NCI-H748 (cell line): ENCODE data around the gene CCDC40.
"Not testable (repeated sequence)": the region's sequence is repeated elsewhere in the genome, so short reads cannot be mapped to it uniquely, and the experiment has no call there.

Experiments
- DNase-seq: peaks from one replicate; lab custom pipeline; 2025; ENCODE audit not compliant: unreplicated experiment; lab: John Stamatoyannopoulos, UW

The CCDC40 gene

DNA sequence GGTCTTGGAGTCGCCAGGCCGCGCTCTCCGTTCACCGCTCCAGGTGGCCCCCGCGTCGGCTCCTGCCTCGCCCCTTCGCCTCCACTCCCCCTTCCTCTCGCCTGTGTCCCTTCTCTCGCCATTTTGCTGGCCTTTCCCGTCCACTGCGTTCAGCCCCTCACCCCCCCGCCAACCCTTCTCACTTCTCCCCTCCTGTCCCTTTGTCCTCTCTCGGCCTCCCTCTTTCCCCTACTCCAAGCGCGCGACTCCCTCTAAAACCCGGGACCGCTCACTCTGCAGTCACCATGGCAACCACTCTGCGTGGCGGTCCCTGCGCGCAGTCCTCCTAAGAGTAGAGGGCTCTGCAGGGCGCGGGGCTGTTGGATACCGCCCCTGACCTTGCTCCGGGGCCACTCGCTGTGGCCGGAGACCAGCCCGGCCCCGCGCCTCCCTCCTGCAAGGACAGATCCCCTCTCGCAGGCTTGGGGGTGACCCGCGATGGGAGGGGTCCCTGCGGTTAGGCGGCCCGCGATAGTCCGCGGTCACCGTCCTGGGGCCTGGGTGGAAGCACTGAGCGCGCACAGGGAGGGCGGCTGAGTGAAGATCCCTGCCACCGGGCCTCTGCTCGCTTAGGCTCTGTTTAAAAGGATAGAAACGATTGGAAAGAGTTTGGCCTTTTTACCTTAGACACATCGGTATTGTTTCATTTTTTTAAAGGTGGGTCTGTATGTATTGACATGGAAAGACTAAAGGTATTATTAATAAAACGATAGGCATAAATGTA, 454 bp downstream of the CCDC40 start:
- DNase-seq = peak; percentile 90

DNA sequence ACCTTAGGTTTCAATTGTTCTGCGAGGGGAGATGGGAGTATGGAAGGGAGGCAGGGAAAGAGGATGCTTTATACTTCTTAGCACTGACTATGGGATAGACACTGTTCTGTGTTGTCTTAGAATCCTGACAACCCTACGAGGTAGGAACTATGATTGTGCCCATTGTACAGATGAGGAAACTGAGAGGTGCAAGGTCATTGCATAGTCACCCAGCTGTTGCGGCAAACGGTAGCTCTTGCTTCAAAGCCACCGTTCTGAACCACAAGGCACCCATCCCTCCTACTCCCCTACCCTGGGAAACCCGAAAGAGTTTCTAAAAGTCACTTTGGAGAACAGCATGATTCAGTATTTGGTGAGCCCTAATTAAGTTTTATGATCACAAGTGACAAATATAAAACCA, 7.5 kb downstream of the CCDC40 start:
- DNase-seq = no peak

DNA sequence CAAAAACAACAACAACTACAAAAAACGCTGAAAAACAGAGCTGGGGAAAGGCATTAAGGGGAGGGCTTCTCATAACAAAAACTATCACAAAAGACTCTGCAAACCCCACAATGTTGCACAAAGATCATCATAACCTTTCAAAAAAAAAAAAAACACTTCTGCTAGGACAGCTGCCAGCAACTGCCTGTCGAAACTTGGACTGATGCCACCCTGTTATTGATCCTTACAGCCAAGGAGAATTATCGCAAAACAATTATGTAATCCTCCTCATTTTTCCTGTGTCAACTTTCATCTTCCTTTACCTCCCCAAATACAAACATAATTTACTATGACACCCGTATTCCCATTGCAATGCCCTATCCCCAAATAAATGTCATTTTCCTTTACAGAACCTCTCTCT, 9.3 kb downstream of the CCDC40 start:
- peak; percentile 72 for DNase-seq

DNA sequence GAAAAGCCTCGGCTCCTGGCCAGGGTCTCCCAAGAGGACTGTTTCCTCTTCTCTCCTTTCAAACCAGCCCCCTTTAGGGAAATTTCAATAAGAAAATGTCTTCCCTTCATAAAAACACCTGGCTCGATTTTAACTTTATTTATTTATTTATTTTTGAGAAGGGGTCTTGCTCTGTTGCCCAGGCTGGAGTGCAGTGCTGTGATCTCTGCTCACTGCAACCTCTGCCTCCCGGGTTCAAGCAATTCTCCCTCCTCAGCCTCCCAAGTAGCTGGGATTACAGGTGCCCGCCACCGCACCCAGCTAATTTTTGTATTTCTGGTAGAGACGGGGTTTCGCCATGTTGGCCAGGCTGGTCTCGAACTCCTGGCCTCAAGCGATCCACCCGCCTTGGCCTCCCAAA, 10.3 kb downstream of the CCDC40 start:
- not testable (repeated sequence) for DNase-seq

DNA sequence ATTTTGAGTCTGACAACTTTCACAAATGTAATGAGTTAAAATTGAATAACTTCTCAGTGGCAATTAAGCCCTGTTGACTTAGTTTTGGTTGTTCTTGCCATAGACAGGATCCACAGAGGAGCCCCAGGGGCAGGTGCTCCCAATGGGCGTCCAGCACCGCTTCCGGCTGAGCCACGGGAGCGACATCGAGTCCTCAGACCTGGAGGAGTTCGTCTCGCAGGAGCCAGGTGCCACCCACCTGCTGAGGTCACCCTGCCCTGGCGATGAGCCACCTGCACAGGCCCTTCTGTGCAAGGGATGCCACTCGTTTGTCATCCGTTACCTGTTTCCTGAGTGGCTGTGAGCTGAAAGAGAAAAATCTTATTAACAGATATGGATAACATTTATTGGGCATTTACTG, 10.7 kb downstream of the CCDC40 start:
- peak; percentile 33 for DNase-seq

DNA sequence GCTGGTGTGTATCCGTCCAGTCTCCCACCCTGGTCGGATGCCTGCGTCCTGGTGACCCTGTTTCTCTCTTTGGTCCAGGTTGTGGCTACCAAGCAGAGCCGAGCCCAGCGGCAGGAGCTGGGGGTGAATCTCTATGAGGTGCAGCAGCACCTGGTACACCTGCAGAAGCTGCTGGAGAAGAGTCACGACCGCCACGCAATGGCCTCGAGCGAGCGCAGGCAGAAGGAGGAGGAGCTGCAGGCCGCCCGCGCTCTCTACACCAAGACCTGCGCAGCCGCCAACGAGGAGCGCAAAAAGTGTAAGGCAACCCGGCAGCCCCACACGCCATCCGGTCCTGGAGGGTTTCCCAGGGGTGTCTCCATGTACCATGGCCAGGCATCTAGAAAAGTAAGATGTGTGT, 13.5 kb downstream of the CCDC40 start:
- DNase-seq = no peak

DNA sequence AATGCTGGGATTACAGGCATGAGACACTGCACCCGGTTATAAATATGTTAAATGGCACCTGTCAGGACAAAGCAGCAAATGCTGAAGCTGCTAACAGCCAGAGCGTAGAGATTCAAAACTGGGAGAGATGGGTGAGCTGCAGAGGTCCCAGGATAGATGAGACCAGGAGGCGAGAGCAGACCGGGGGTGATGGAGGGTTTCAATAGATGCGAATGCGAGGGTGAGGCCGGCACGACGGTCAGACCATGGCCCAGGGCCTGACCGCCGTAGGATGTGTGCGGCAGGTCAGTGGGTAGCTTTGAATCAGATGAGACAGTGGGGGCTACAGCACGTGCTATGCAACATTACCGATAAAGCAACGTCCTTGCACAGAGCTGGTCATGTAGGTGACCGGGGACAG, 14.3 kb downstream of the CCDC40 start:
- DNase-seq = no peak

DNA sequence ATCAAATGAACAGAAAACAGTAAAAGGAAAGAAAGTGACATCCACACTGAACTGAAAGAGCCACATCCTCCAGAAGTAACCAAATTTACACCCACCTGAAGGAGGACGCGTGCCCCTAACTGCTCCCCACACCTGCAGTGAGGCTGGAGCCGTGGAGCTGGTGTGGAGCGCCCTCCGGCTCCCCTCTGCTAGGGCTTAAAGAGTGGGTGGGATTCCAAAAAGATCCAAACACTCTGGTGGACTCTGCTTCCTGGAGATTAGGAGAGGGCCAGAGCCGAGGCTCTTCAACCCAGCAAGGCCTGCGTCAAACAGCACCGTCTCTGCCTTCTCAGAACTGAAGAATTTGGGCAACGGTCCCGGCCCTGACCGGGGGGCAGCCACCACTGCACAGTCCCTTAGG, 15.2 kb downstream of the CCDC40 start:
- no peak for DNase-seq

DNA sequence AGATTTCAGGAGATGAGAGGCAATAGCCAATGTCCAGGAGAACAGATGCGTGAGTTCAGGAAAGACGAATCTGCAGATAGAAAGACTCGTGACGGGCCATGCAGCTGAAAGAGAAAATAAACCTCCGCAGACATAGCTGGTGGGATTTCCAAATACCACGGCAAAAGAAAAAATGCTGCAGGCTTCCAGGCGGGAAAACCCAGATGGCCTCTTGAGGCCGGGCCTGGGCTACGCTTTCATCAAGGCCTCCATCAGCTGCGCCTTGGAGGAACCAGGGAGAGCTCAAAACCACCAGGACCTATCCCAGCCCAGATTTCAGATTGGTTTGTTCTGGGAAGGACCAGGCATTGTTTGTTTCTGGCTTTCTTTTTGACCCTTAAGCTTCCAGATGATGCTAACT, 16.7 kb downstream of the CCDC40 start:
- no peak for DNase-seq

DNA sequence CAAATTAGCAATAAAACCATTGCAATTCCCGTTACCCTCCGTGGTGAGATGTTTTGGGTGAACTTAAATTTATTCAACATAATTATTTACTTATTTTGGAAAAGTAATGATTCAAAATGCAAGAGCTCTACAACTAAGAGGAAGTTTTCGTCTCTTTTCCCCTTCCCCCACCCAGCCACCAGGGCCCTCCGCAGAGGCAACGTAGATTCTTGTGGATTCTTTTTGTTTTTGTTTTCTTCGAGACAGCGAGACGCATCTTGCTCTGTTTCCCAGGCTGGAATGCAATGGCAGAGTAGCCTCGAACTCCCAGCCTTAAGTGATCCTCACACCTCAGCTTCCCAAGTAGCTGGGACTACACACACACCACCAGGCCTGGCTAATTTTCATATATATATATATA, 19.2 kb downstream of the CCDC40 start:
- DNase-seq = no peak

DNA sequence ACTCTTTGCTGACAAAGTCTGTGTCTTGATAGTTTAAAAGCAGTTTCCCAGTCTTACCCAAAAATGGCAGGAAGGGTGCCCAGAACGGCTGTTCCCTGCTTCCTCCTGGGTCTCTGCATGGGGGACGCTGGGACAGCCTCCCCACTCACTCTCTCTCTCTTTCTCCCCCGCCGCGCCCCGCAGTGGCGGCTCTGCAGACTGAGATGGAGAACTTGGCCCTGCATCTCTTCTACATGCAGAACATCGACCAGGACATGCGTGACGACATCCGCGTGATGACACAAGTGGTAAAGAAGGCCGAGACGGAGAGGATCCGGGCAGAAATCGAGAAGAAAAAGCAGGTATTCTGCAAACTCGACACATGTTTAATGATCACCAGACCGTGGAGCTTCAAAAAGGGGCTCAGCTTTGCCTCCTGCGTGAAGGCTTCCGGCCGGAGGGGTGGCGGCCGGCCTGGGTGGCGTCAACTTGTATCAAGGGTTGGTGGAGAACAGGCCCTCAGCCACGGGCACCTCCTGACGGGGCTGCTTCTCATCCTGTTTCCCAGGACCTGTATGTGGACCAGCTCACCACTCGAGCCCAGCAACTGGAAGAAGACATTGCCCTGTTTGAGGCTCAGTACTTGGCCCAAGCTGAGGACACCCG, 22.0 kb downstream of the CCDC40 start:
- no peak for DNase-seq

DNA sequence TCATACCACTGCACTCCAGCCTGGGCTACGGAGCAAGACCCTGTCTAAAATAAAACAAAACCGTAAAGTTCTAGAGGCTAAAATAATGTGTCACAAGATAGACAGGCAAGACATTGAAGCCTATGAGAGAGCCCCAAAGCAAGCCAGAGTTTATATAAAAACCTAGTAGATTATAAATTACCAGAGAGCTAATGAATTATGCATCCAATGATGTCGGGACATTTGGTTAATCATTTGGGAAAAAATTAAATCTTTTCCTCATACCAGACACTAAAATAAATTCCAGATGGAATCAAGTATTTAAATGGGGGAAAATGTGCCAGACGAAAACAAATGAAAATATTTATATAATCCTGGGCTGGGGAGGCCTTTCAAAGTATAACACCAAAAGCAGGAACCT, 24.2 kb downstream of the CCDC40 start:
- no peak for DNase-seq

DNA sequence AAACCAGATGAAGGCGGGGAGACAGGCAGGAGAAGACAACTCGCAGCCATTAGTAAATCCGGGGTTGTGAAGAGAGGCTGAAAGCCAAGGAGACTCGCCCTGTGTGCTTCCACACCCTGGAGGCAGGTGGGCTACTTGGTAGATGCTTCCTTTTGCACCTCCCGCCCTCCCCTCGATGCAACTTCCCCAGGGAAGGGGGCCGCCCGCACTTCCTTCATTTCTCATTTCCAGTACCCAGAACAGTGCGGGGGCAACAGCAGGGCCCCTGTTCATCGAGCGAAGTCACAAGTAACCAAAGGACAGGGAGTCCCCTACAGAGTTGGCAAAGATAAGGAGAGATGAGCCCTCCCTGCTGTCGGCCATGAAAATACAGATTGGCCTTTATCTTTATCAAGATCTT, 25.0 kb downstream of the CCDC40 start:
- no peak for DNase-seq

DNA sequence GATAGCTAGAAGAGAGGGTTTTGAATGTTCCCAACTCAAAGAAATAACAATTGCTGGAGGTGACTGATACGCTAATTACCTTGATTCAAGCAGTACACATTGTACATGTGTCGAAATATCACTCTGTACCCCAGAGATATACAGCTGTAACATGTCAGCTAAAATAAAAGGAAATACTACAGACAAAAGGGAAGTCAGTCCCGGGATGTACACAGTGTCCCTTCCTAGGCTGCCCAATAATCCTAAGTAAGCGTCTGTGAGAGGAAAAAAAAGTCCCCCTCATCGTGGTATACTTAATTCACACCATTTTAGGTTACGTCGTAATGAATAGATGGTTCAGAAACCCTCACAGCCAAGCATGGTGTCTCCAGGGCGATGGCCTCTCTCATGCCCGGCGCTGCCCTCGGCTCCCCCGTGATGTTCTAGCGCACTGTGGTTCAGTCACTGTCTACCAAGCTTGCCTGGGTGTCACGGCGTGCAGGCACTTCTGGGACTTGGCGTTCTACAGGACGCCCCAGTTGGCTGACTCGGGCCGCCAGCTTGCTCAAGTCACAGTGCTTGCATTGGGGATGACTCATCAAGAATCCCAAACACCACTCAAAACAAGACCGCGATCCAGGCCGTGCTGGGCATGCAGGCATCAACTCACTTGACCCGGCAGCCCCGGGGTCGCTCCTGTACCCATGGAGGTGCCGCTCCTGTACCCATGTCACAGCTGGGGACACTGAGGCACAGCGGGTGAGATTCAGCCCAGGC, 27.6 kb downstream of the CCDC40 start:
- no peak for DNase-seq

DNA sequence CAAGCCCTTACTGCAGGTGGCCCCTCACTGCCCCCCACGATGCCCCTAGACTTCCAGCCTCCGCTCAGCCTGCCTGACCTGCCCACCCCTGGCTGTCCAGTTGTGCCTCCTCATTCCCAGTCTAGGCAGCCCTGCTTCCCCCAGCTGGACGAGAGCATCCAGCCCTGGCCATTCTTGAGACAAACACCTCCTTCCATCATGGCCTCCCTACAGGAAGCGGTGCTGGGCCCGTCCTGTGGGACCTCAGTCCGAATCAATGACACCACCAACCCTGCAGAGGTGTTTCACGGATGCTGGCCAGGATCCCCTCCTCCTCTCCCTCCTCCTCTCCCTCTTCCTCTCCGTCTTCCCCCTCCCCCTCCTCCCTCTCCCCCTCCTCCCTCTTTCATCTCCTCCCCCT, 28.3 kb downstream of the CCDC40 start:
- no peak for DNase-seq

DNA sequence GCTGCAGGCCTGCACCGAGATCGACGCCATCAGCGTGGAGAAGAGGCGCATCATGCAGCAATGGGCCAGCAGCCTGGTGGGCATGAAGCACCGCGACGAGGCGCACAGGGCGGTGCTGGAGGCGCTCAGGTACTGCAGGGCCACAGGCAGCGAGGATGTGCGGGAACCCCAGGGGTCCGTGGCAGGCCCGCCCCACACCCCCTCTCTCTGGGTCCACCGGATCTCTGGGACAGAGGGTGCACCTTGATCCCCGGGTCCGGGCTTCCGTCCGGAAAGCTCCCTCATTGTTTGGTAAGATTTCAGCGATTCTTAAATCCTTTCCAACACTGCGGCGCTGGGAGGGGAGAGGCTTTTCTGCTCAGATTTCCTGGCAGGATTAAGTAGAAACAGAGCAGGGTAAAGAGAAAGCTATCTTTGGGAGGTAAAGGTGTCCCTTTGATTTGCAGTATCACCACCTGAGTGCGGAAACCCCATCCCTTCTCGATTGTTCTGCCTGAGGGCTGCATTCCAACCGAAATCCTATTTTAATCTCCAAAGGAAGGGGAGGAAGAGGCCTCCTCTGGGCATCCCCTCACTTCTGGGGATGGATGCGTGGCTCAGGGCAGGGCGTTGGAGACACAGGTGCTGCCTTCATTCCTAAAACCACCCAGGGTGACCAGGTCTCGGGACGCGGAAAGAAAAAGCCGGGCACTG, 29.2 kb downstream of the CCDC40 start:
- DNase-seq = no peak

DNA sequence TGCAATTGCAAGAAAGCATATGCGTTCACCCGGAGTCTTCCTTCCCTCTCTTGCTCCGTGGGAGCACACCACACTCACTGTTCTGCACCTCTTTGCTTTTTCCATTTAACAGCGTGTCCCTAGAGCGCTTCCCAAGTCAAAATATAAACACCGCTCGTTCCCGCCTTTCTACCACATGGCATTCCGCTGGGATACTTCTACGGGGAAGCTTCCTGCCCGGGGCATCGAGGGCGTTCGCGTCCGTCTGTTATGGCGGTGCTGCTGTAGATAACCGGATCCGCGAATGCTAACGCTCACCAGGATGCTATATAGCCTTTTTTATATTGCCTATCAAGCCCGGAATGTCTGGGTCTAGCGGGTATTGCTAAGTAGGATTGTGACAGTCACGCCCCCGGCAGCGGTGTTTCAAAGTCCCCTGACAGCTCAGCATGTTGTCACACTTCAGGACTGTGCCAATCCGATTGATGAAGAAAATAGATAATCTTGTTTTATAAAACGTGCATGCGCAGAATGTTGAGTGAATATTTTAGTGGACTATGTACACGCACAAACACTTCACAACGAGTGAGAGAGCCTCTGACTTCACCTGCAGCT, 31.0 kb downstream of the CCDC40 start:
- DNase-seq = no peak

DNA sequence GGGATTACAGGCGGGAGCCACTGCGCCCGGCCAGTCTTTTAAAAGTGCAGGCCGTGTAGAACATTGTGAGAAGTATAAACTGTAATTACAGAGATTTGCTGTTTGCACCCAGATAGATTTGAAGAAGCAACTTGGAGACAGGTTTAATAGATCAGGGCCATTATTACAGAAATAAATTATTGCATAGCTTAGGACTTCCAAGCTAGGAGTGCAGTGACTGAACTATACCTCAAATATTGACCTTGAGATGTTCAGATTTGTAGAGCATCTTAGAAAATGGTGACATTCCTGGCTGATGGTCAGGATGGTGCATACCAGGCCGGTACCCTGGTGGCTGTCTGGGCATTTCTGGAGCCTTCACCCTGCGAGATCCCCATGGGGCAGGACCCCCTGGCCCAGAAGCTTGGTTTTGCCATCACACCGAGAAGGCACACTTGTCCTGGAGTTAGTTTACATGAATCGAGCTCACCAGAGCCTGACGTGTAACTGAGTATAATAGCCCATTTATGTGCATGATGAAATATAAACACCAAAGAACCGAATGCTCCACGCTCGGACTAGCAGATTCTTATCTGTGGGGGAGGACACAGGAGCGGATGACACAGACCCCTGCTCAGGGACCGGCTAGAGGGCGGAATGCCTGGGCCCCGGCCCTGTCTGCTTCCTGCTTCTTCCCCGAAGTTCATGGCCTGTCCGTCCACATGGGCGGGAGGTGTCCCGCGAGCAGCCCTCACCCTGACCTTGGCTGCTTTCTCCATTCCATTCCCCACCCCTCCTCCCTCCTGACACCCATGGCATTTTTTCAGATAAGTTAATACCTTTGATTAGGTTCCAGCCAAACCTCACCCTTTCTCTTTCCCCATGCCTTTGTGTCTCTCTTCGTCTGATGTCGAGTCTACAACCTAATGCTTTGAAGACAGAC, 32.1 kb downstream of the CCDC40 start:
- no peak for DNase-seq

DNA sequence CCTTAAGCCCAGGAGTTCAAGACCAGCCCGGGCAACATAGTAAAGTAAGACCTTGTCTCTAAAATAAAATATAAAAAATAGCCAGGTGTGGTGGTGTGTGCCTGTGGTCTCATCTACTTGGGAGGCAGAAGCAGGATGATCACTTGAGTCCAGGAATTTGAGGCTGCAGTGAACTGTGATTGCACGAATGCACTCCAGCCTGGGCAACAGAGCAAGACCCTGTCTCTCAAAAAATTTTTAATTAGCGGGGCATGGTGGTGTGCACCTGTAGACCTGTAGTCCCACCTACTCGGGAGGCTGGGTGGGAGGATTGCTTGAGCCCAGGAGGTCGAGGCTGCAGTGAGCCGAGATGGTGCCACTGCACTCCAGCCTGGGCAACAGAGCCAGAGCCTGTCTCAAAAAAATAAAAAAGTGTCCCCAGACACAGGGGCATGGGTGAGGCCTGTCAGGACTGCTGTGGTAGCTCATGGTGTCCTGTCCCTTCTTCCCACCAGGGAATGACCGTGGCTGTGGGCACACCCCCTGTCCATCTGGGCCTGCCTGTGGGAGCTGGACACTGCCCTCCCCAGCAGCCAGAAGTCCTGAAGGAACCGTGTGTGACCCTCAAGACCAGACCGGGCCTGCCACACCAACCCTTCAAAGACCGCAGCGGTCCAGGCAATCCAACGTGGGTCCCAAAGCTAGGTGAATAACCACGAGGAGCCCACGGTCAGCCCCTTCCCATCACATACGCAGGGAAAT, 34.1 kb downstream of the CCDC40 start:
- no peak for DNase-seq
